Urothelium cell line (cell line): ENCODE measurements around the gene TXNDC8.

Experiments used
- DNase-seq: peaks from one replicate; pipeline ENCODE4 v3.0.0; 2011; ENCODE audit warnings: low spot score, mixed read lengths
- FAIRE-seq: peaks from 2 replicates; lab custom pipeline; 2011; peaks lifted over from hg19 to GRCh38; lab: Jason Lieb, UNC

Gene TXNDC8

DNA sequence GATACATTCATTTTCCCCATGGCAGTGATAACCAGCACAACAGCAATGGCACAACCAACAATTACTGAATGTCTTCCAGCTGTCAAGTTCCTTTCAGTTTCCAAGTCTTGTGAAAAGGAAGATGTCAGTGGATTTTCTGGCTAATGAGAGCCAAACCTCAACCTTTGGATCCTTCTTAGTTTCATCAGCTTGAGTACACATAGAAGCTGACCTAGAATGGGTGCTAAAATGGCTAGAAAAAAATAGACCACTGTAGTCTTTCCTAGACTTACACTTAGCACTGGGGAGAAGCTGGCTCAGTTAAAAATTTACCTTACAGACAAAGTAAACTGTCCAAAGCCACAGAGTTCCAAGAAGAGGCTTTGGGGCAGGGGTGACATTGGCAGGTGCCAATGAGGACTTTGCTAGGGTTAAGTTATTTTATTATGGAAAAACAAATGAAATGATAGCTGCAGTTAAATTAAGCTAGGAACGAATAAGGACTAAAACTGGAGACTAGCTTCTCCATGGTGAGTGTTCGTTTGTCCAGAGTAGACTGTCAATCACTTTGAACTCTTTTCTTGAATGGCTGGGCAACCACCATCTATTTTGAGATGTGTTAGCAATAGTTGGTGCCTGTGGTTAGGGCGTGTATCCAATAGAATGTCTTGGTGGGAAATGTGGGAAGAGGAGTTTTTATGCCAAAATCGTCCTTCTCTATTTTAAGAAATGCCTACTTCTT lies 55.5 kb downstream of the TXNDC8 start:
- FAIRE-seq (no peak), DNase-seq (no peak)

DNA sequence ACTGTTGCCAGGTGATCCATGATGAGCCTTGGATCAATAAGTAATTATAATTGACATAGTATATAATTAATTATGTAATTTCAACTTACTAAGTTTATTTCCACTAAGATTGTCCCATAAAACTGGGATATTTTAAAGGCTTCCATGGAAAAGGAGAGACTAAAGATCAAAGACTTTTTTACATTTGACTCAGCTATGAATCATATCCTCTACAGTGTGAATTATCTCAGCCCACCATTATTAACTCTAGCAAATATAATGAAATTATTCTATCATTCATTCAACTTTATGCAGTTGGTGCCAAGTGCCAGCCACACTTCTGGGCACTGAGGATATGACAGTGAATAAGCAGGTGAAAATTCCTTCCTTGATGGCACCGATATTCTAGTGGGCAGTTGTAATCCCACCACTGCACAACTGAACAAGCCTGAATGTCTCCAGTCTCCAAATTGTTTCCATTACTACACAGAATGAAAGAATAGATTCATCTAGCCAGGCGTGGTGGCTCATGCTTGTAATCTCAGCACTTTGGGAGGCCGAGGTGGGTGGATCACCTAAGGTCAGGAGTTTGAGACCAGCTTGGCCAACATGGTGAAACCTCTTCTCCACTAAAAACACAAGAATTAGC lies 59.5 kb downstream of the TXNDC8 start:
- no peak for FAIRE-seq
- DNase-seq, result peak; percentile 25

DNA sequence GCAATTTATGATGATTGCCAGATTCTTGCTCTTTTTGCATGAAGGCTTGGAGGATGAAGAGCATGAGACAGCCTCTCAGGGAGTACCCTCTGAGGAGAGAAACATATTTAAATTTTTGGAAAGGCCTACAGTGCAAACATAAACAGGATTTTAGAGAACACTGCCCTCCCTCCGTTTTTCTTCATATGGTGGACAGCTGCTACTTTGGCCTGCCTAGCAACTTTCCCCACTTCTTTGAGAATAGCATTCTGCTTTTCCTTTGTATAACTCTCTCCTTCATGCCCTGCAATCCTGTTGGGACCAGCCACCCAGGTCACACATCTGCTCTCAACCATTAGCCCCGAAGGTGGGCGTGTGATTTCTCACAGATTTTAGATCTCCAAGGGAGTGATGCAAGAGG lies 60.9 kb downstream of the TXNDC8 start:
- DNase-seq (no peak), FAIRE-seq (no peak)

DNA sequence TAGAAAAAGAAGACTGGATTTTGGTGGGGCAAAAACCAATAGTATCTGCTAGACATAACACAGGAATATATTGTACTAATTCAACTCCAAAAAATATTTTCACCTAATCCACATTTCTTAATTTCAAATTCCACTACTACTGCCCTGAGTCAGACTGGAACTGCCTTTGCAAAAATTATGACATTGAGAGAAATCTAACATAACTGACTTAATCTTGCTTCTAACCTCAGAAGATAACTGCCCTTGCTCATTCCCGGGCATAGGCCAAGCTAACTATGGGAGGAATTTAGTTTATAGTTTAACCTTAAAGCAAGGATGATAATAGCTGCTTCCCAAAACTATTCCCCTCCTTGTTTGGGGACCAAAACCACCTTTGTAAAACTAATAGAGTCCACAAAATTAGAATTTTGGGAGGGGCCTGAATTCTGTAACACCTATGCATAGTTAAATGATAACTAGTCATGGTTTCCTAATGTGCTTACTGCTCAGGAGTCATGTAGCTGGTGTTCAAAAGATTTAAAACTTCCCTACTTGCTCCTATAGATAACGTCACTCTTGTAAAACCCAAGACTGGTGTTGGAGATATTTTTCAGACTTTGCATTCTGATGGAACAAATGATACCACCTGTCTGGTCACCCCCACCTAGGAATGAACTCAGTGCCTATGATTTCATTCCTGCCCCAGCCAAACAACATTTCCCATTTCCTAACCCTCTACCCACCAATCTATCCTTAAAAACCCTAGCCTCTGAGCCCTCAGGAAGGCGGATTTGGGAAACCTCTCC lies 67.3 kb downstream of the TXNDC8 start:
- FAIRE-seq (no peak), DNase-seq (no peak)

DNA sequence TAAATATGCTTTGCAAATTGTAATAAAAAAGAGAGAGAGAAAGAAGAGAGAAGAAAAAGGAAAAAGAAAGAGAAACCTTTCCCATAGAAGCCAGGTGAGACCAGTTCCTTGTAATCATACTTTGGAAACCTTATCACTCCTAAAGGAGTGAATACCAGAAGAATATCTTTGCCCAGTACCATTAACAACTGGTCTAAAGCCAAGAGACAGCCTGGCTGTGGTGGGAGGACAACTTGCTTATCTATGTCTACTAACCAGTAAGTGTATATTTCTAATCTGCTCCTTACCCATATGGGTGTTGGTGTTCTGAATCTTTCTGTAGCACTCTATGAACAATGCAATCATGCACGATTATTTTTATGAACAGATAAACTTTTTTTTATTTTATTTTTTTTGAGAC lies 70.9 kb downstream of the TXNDC8 start:
- no peak for FAIRE-seq
- no peak for DNase-seq

DNA sequence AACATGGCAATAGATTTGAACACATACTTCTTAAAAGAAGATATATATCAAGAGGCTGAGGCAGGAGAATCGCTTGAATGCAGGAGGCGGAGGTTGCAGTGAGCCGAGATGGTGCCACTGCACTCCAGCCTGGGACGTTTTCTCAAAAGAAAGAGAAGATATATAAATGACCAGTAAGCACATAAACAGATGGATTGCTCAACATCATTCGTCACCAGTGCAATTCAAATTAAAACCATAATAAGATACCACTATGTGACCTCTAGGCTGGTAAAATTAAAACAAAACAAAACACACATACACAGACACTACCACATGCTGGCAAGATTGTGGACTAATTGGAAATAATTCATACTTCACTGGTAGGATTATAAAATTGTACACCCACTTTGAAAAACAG lies 76.0 kb downstream of the TXNDC8 start:
- no peak for FAIRE-seq
- no peak for DNase-seq

DNA sequence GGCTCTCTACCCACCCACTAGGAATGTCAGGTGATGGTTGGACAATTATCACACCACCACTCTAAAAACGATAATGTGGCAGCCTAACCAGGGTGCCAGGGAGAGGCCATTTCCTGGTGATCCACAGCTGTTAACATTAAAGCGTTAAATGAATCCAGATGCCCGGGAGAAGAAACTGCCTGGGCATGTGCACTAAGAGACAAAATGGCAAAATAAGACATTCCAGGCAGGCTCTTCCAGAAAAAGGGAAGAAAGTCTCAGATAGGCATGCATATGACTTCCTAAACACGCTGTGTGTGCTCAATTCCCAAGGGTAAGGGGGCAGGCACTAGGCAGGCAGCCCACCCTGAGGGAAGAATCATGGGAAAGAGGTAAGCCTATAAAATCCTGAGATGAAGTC lies 76.8 kb downstream of the TXNDC8 start:
- DNase-seq, result no peak
- FAIRE-seq, result no peak

DNA sequence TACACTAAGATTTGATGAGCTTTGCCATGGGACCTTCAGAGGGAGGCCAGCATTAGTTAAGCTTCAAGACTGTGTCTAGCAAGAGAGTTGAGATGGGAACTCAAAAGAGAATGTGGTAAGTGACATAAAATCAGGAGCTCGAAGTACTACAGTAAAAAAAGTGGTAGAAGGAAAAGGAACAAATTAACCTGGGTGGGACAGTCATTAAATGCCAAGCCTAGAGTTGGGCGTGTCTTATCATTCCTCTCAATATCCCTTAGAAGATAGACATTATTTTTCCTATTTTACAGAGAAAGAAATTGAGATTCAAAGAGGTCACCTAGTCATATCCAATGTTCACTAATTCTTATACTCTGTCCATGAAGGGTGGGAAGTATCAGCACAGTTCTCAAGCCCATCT lies 78.1 kb downstream of the TXNDC8 start:
- no peak for FAIRE-seq
- no peak for DNase-seq

DNA sequence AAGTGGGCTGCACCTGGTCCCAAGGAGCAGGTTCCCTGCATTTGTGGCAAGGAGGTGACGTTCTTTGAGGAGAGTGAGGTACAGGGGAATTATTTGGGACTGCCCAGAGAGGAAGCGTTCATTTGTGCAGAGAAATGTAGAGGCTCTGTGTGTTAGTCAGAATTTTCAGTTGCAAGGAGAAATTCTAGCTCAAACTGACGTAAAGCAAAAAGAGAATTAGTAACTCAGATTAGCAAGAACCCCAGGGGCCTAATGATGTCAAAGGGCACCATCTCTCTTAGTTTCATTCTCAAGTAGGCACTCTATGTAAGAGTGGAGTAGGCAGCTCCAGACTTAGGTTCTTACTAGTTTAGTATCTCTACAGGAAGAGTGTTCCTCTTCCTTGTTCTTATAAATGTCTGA lies 79.0 kb downstream of the TXNDC8 start:
- FAIRE-seq (no peak), DNase-seq (no peak)

DNA sequence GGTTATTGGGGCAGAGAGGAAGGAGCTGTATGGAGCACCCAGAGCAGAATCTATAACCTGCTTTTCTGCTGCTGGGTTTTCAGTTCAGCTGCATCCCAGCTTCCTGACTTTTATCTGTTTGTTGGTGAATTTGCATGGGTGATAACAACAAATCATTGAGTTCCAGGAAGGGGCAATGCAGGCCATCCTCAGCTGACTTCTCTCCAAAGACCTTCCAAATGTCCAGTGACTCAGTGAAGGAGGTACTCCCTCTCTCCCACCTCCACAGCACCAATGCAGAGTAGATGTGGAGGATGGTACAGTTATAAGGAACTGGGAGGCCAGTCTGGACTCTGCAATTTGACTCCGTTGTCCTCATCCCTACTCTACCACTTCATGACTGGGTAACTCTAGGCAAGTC lies 79.7 kb downstream of the TXNDC8 start:
- DNase-seq (no peak), FAIRE-seq (no peak)

DNA sequence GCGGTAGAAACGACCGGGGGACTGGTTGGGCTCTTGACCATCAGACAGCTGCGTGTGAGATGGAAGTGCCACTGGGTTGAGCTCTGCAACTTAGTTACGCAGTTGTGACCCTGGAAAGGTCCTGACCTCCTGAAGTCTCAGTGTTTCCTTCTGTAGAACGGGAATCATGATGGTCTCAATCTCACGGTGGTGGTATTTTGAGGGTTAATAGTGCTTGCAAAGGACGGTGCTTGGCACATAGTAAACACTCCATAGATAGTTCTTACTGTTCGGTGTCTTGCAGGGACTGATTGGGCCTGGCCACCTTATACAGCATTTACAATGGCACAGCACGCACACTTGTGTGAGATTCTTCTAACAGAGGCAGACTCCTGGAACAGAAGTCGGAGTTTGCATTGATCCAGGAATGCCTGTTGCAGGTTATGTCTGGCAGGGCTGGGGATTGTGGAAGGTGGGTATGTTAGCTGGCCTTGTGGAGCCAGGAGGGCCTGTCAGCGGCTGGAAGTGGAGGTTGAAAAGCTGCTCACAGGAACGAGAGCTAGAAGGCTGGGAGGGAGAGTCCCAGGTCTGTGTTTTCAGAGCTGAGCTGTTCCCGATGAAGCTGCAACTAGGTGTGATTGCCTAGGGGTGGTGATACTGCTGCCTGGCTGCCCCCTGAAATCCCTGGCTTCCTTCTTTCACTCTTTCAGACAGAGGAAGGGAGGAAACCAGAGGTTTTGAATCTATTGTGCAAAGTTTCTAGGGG lies 80.4 kb downstream of the TXNDC8 start:
- FAIRE-seq, result no peak

DNA sequence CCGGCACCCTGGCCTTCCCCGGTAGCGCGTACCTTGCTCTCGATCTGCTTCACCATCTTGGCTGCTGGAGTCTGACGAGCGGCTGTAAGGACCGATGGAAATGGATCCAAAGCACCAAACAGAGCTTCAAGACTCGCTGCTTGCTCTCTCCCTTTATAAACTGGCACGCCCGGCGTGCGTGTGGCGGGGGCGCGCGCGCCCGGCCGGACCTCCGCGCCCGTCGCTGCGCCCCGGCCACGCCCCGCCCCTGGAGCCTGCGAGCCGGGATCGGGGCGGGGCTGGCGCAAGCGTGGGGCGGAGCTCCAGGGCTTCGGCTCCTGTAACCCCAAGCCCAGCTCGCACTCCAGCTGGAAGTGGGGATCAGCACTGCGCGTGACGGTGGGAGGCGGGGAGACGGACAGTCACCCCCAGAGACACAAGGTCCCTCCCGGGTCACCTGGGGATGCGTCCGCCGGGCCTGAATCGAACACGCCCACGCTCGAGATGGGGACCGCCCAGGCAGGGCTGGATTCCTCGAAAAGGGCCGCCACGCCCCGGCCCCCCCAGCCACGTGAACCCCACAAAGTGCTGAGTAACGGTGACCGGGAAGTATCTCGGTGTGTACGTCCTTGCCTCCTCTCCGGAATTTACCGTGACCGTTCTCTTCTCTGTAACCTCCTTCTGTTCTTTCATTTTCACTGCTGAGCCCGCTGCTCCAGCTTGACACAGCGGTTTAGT lies 81.1 kb downstream of the TXNDC8 start, which contains the start of gene TXN:
TSS of gene TXN (minus strand) at position 128 of the 717 bp plus-strand sequence. CDS start at position 56, 72 bp downstream.
- peak; percentile 90 for DNase-seq
- FAIRE-seq, result no peak

More for the DNA sequence above, 80.4 kb downstream of the TXNDC8 start:
- DNase-seq, result no peak

DNA sequence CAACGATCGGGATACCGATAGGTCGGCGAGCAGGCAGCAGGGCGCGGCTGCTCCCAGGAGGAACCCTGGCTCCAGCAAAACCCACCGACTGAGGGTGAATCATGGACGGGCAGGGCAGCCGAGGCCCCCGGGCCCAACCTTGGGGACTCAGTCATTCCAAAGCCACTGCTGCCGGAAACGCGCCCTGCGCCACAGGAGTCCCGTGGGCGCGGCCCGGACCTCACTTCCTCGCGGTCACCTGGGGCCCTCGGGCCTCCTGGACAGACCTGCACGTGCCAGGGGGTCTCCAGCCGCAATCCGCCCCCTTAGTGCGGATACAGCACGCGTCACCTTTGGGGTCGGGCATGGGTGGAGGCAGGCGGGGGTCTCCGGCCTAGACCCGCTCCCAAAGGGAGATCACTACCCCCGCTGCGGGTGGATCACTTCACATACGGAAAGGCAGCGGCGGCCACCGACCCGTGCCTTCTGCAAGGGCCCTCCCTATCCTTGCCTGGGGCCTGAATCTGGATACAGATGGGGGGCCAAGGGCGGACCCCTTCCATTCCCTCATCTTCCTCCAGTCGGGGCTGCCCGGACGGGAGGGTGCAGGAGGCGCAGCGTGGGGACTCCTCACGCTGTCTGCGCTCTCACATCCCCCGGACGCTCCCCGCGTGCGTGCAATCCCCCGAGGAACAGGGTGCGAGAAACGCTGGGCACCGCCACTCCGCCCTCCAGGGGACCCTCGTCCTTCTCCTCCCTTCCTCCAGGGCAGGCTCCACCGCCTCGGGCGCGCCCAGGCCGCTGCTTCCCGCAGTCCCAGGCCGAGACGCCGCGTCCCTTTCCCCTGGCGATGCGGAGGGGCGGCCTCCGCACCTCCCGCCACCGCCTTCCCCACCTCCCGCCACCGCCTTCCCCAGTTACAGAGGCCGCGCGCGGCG lies 81.9 kb downstream of the TXNDC8 start:
- FAIRE-seq, result no peak
- DNase-seq, result peak; percentile 54

DNA sequence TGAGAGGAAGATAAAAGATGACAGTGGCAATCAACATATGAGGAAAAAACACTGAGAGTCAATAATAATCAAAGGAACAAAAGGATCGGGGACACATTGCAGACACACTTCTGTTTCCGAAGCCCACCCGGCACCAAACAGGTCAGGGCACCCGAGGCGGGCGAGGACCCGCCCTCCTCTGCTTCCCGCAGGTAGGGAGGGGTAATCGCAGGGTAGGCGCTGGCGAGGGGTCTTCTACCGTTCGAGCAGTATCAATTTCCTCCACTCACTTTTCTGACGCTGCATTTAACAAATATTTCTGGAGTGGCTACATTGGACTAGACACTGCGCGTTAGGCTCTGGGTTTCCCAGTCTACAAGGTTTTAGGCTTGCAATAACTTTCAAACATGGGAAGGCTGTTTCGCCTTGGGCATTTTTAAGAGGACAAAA lies 82.6 kb downstream of the TXNDC8 start:
- DNase-seq (no peak), FAIRE-seq (no peak)

DNA sequence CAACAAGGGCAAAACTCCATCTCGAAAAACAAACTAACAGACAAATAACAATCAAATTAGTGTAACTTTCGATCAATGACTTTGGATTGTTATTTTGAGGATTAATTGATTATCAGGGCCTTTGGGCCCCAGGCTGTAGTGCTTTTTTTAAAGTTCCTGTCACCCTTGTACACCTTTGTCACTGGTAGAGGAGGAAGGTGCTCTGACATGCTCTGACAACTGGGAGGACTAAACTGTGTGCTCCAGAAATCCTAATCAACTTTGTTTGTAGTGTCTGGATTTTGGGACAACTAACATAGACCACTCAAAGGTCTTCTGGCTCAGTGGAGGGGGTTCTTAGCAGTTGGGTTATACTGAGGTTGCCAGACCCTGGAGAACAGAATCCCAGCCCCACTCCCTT lies 83.2 kb downstream of the TXNDC8 start:
- FAIRE-seq (no peak), DNase-seq (no peak)
